PFSK-1 (cell line): ENCODE measurements around the gene HEBP1.

Source experiments
- FOXP2 ChIP-seq: optimal IDR thresholded peaks from 2 replicates; pipeline ENCODE3; 2011; ENCODE audit warnings: borderline replicate concordance, control low read depth, inconsistent platforms; ENCODE audit not compliant: insufficient read depth; ENCODE audit errors: extremely low read length, extremely low read depth
- POLR2AphosphoS5 ChIP-seq: IDR thresholded peaks from 2 replicates; pipeline ENCODE4 v1.6.1; 2012; ENCODE audit warnings: low read depth, mild to moderate bottlenecking, control low read depth, low read length, moderate library complexity
- SIN3A ChIP-seq: IDR thresholded peaks from 2 replicates; pipeline ENCODE4 v1.6.1; 2012; ENCODE audit warnings: mild to moderate bottlenecking, low read length, moderate library complexity, borderline replicate concordance; ENCODE audit not compliant: insufficient read depth
- TAF1 ChIP-seq: IDR thresholded peaks from 2 replicates; pipeline ENCODE4 v1.6.1; 2012; ENCODE audit warnings: low read length, control low read depth, borderline replicate concordance; ENCODE audit not compliant: insufficient read depth
- TF ChIP-seq, protein P1 (sequence below), 2 experiments: IDR thresholded peaks; 2 replicates each; pipeline versions ENCODE4 v1.6.1 to v1.8.0; 2011 to 2012; ENCODE audit warnings: low read depth in 2 of 2, low read length in 2 of 2, control low read depth in 1 of 2, inconsistent platforms in 1 of 2, mild to moderate bottlenecking in 1 of 2, moderate library complexity in 1 of 2; ENCODE audit not compliant: insufficient read depth in 1 of 2

Gene HEBP1

DNA sequence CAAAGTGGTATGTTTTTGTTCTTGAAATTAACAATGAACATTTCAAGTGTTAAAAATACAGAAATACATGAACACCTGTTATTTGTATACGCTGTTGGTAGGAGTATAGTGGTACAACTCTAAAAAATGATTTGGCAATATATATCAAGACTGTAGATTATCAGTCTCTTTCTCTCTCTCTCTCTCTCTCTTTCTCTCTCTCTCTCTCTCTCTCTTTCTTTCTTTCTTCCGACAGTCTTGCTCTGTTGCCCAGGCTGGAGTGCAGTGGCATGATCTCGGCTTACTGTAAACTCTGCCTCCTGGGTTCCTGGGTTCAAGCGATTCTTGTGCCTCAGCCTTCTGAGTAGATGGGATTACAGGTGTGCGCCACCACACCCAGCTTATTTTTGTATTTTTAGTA lies 12.6 kb downstream of the HEBP1 start:
- TF ChIP-seq FOXP2 (no peak), SIN3A (no peak), POLR2AphosphoS5 (no peak), TAF1 (no peak)
- TF ChIP-seq, protein P1, sequence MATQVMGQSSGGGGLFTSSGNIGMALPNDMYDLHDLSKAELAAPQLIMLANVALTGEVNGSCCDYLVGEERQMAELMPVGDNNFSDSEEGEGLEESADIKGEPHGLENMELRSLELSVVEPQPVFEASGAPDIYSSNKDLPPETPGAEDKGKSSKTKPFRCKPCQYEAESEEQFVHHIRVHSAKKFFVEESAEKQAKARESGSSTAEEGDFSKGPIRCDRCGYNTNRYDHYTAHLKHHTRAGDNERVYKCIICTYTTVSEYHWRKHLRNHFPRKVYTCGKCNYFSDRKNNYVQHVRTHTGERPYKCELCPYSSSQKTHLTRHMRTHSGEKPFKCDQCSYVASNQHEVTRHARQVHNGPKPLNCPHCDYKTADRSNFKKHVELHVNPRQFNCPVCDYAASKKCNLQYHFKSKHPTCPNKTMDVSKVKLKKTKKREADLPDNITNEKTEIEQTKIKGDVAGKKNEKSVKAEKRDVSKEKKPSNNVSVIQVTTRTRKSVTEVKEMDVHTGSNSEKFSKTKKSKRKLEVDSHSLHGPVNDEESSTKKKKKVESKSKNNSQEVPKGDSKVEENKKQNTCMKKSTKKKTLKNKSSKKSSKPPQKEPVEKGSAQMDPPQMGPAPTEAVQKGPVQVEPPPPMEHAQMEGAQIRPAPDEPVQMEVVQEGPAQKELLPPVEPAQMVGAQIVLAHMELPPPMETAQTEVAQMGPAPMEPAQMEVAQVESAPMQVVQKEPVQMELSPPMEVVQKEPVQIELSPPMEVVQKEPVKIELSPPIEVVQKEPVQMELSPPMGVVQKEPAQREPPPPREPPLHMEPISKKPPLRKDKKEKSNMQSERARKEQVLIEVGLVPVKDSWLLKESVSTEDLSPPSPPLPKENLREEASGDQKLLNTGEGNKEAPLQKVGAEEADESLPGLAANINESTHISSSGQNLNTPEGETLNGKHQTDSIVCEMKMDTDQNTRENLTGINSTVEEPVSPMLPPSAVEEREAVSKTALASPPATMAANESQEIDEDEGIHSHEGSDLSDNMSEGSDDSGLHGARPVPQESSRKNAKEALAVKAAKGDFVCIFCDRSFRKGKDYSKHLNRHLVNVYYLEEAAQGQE (IDR thresholded peaks at IDR 0.05; ENCODE audit: insufficient read depth in 1 of 2, low read depth in 2 of 2, low read length in 2 of 2) = no peak

DNA sequence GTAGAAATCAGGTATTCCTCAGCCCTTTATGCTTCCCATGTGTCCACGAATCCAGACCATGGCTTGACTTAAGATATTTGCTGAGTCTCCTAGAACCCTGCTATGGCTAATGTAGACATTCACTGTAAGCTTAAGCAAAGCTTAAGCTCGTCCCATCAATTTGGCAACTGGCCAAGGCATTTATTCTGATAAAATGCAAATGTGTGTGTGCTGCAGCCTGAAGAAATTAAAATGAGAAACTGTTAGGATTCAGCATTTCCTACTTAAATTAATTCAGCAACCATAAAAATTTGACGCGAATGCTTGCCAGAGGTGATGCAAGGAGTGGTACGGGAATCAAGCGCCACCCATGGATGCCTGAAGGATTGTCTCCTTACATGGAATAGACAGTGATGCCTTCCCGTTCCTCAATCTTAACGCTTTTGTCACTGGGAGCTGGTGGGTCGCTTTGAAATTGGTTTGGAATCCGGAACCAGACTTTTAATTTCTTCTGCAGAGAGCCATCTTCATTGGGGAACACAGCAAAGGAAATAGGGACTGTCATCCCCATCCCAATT lies 13.2 kb downstream of the HEBP1 start:
- TF ChIP-seq TAF1 = no peak
- TF ChIP-seq, protein P1 (IDR thresholded peaks at IDR 0.05; ENCODE audit: insufficient read depth in 1 of 2, low read depth in 2 of 2, low read length in 2 of 2) = no peak

DNA sequence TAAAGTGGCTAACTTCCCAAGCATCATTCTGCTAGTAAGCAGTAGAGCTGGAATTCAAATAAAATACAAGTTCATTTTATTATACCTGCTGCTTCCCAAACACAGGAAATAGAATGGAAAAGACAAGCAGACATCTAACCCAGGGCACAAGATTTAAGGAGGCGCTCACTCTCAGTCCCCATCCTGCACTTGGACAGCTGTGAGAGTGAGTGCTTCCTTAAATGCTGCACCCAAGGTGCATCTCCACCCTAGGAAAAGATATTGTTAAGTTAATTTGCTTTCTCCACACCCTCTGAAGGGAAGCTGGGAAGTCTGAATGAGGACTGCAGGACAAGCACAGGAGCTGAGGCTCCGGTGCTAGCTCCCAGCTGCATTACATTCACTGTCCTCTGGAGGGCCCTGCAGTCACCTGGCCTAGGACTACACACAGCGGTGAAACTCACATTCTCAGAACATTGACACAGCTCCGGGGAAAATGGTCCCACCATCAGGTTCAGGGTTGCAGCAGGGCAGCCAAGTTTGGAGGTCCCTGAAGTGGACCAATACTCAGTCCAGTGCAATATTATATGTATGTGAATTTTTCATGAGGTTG lies 14.2 kb downstream of the HEBP1 start:
- TF ChIP-seq, protein P1 (IDR thresholded peaks at IDR 0.05; ENCODE audit: insufficient read depth in 1 of 2, low read depth in 2 of 2, low read length in 2 of 2) = no peak
- TF ChIP-seq TAF1 (no peak), FOXP2 (no peak), SIN3A (no peak), POLR2AphosphoS5 (no peak)

DNA sequence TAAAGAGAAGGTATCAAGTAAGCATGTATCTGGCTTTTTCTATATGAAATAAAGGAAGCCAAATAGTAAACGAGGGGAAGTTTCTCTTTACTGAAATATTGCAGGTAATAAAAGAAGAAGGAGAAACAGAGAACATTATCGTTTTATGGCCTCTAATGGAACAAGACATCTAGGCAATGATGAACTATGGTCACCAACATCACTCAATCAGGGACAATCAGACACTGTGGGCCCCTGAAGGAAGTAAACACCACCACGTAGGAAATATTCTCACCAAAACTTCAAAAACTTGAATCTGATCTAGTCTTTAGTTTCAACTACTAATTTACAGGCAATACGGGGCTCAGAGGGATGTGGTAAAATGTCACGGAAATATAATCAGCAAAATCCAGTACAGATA lies 15.9 kb downstream of the HEBP1 start:
- TF ChIP-seq POLR2AphosphoS5 (no peak), SIN3A (no peak), FOXP2 (no peak), TAF1 (no peak)
- TF ChIP-seq, protein P1 (IDR thresholded peaks at IDR 0.05; ENCODE audit: insufficient read depth in 1 of 2, low read depth in 2 of 2, low read length in 2 of 2) = no peak

DNA sequence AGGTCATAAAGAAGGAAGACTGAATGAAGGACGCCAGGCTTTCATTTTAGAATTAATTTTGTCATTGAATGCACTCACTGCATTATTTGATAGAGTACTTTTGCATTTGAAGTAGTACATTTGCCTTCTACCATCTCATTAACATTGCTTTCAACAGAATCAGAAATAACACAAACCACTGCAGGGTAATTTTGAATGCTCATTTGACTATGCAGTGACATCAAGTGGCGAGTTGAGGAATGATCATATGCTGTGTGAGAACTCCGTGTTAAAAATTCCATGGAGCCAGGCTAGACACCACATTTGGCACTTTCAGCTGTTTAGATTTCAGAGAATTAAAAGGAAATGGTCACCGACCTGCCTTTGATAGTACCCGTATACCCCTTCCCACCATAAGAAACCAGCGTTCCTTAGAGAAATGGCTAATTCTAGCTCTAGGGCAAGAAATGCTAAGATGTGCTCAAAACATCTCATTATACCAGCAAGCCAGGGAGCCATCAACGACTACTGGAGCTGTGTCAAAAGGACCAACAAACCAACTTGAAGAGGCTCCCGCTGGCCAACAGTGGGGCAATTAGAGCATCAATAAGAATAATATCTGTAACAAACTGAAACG lies 16.5 kb downstream of the HEBP1 start:
- TF ChIP-seq FOXP2 = no peak
- no peak for TF ChIP-seq POLR2AphosphoS5
- TF ChIP-seq TAF1 = no peak
- TF ChIP-seq SIN3A = no peak
- TF ChIP-seq, protein P1 (IDR thresholded peaks at IDR 0.05; ENCODE audit: insufficient read depth in 1 of 2, low read depth in 2 of 2, low read length in 2 of 2) = no peak
